GM18507 (cell line): ENCODE measurements around the gene DEXI.
A peak's percentile ranks its signal among the peaks of the same experiment; 100 is the strongest.
"Not testable (repeated sequence)": the region's sequence is repeated elsewhere in the genome, so short reads cannot be mapped to it uniquely, and the experiment has no call there.

Source experiments
- DNase-seq: peaks from one replicate; pipeline ENCODE4 v3.0.0; 2011; ENCODE audit warnings: low read depth; ENCODE audit not compliant: insufficient read length; ENCODE audit errors: extremely low spot score
- FAIRE-seq: peaks from 2 replicates; lab custom pipeline; 2011; peaks lifted over from hg19 to GRCh38; lab: Jason Lieb, UNC

The DEXI gene

GRCh38 chr16:10945065-10945787, 3.0 kb upstream of the DEXI start:
- no peak for FAIRE-seq
- no peak for DNase-seq

GRCh38 chr16:10944249-10945064, 2.2 kb upstream of the DEXI start, which contains the start of gene CLEC16A:
CLEC16A (plus strand) TSS chr16:10944564; CDS start chr16:10944718, 154 bp downstream.
- peak; percentile 83 for DNase-seq
- peak; percentile 92 for FAIRE-seq

- FAIRE-seq, result no peak
- no peak for DNase-seq
Measured at GRCh38 chr16:10943064-10943353, 741 bp upstream of the DEXI start.

- DNase-seq, FAIRE-seq: not testable (repeated sequence)
Measured at GRCh38 chr16:10941935-10942351, 325 bp downstream of the DEXI start.

GRCh38 chr16:10941127-10941933, 938 bp downstream of the DEXI start:
- DNase-seq (no peak), FAIRE-seq (no peak)

- FAIRE-seq (peak; percentile 21), DNase-seq (no peak)
Measured at GRCh38 chr16:10940501-10941079, 1.7 kb downstream of the DEXI start.

- FAIRE-seq, result peak; percentile 12
- DNase-seq, result no peak
Measured at GRCh38 chr16:10939649-10940234, 2.5 kb downstream of the DEXI start.

- FAIRE-seq (no peak), DNase-seq (no peak)
Measured at GRCh38 chr16:10938796-10939648, 3.2 kb downstream of the DEXI start.

- DNase-seq (no peak), FAIRE-seq (no peak)
Measured at GRCh38 chr16:10938321-10938720, 3.9 kb downstream of the DEXI start.

- peak; percentile 18 for FAIRE-seq
- DNase-seq, result no peak
Measured at GRCh38 chr16:10937068-10937859, 5.0 kb downstream of the DEXI start.

- DNase-seq, result no peak
- FAIRE-seq, result no peak
Measured at GRCh38 chr16:10936272-10936984, 5.8 kb downstream of the DEXI start.

- DNase-seq (no peak), FAIRE-seq (no peak)
Measured at GRCh38 chr16:10935226-10935915, 6.9 kb downstream of the DEXI start.

- DNase-seq (no peak), FAIRE-seq (no peak)
Measured at GRCh38 chr16:10934325-10935107, 7.8 kb downstream of the DEXI start.

GRCh38 chr16:10933865-10934264, 8.4 kb downstream of the DEXI start:
- DNase-seq (no peak), FAIRE-seq (no peak)

- no peak for DNase-seq
Measured at GRCh38 chr16:10932959-10933710, 9.1 kb downstream of the DEXI start.

More at GRCh38 chr16:10932959-10933710, 9.1 kb downstream of the DEXI start:
- FAIRE-seq, result no peak
